Inferior parietal cortex (tissue), 1 donor: ENCODE measurements around the gene OPN5.

Experiments
- DNase-seq: peaks from one replicate; pipeline ENCODE4 v3.0.0-alpha.2; 2016; ENCODE audit errors: extremely low spot score

Gene OPN5

DNA sequence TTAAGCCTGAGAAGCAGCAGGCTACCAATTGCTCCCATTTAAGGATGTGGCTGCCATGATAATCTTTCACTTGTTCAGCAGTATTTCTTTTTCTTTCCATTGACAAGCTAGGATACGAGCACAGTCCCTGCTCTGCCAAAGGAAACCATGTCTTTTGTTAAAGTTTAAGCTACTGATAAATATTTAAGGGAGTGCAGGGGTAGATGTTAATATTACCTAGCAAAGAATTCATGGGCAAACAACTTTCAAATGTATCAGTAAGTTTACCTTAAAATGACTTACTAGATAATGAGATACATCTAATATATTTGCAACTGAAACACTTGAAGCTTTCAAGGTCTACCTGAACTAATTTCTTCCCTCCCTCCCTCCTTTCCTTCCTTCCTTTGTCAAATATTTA, 77.3 kb downstream of the OPN5 start:
- DNase-seq: no peak

DNA sequence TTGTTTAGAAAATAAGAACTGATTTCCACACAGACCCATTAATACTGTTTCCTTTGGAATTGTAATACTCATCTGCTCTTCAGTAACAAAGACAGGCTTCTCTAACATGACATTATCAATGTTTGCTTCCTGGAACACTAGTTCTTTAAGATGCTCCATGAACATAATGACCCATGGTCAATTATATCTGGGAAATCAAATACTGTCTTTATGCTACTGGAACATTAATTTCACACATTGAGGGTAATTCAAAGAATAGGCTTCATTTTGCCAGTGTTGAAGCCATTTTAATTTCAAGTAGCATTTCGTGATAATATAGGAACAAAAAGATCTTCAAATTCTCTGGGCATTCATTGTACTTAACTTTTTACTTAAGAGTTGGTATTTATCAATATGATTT, 80.9 kb downstream of the OPN5 start:
- no peak for DNase-seq

DNA sequence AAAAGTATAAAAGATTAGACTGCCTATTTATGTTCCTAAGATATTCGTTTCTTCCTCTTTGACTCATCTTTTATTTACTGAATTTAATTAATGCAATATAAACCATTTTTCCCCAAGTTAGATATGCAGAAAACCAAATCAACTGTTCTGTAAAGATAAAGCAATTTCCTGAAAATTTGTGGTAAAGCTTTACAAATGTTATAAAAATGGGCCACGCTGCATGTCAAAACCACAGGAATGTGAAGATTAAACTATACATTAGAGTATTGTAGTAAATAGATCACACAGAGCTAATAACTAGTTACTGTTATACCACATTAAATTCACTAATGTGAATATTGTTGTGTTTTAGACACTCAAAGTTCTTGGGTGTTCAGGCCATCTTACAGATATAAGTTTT, 83.4 kb downstream of the OPN5 start:
- no peak for DNase-seq

DNA sequence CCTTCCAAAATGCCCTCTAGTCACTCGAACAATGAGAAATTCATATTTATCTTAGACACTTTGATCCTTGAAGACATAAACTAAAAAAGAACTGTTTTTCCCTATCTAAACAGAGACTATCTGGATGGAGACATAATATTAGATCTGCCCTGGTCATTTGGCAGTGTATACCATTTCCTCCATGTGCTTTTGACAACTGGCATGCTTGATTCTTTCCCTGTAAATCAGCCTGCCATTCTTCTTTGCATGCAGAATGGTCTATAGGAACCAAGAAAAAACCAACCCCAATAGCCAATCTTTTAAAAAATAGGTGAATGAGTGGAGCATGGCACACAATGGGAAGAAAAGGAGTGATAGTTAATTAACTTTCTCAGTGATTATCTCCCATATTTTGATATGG, 93.8 kb downstream of the OPN5 start:
- no peak for DNase-seq
